ENCODE results near the gene IL22RA2.
A peak's percentile ranks its signal among the peaks of the same experiment; 100 is the strongest.

Gene IL22RA2

GRCh38 chr6:137166247-137167098 is 7.0 kb downstream of the IL22RA2 start:
- Histone ChIP-seq H3K27me3 (no peaks in the 10 kb centered on the region), H3K4me3 (ENCODE audit: low read depth, low read length) (no peak overlapping the region), H3K36me3 (no peaks in the 10 kb centered on the region), H3K9me3 (no peaks in the 10 kb centered on the region; the same call in 1 of the 2 replicates), H3K4me1 (no peaks in the 10 kb centered on the region)
- no peak for DNase-seq
- no peak for TF ChIP-seq CTCF (IDR thresholded peaks at IDR 0.05; ENCODE audit: low read depth, low read length)

- Histone ChIP-seq H3K27me3 (no peaks in the 10 kb centered on the region), H3K36me3 (no peaks in the 10 kb centered on the region), H3K9me3 (no peaks in the 10 kb centered on the region; the same call in 1 of the 2 replicates), H3K4me1 (no peaks in the 10 kb centered on the region), H3K4me3 (ENCODE audit: low read depth, low read length) (no peak overlapping the region)
- peak; percentile 81 for TF ChIP-seq CTCF (IDR thresholded peaks at IDR 0.05; ENCODE audit: low read depth, low read length)
- peak; percentile 67 for DNase-seq
Measured at GRCh38 chr6:137165375-137166246, 7.8 kb downstream of the IL22RA2 start.

- no peak for DNase-seq
- H3K27me3 ChIP-seq, result no peaks in the 10 kb centered on the region
- H3K36me3 ChIP-seq, result no peaks in the 10 kb centered on the region
- TF ChIP-seq CTCF (IDR thresholded peaks at IDR 0.05; ENCODE audit: low read depth, low read length), result no peak
- no peak overlapping the region for H3K4me3 ChIP-seq (ENCODE audit: low read depth, low read length)
- no peaks in the 10 kb centered on the region; the same call in 1 of the 2 replicates for H3K9me3 ChIP-seq
- H3K4me1 ChIP-seq, result no peaks in the 10 kb centered on the region
Measured at GRCh38 chr6:137163732-137164318, 9.6 kb downstream of the IL22RA2 start.

- no peak for DNase-seq
- H3K36me3 ChIP-seq, result no peaks in the 10 kb centered on the region
- no peaks in the 10 kb centered on the region for H3K27me3 ChIP-seq
- peaks cover under 1% of the 10 kb centered on the region; the same call in 1 of the 2 replicates for H3K4me1 ChIP-seq
- no peak for TF ChIP-seq CTCF (IDR thresholded peaks at IDR 0.05; ENCODE audit: low read depth, low read length)
- H3K9me3 ChIP-seq, result no peaks in the 10 kb centered on the region; the same call in 1 of the 2 replicates
- H3K4me3 ChIP-seq (ENCODE audit: low read depth, low read length), result no peak overlapping the region
Measured at GRCh38 chr6:137162692-137163306, 10.6 kb downstream of the IL22RA2 start.

GRCh38 chr6:137161949-137162348 is 11.5 kb downstream of the IL22RA2 start:
- no peaks in the 10 kb centered on the region for H3K36me3 ChIP-seq
- TF ChIP-seq CTCF (IDR thresholded peaks at IDR 0.05; ENCODE audit: low read depth, low read length), result no peak
- H3K9me3 ChIP-seq, result no peaks in the 10 kb centered on the region; the same call in 1 of the 2 replicates
- no peaks in the 10 kb centered on the region for H3K27me3 ChIP-seq
- no peak overlapping the region for H3K4me3 ChIP-seq (ENCODE audit: low read depth, low read length)
- peaks cover 5% of the 10 kb centered on the region; the same call in 1 of the 2 replicates for H3K4me1 ChIP-seq
- DNase-seq, result no peak

All from BE2C (cell line).